ENCODE results near the gene PLEKHN1.
A peak's percentile ranks its signal among the peaks of the same experiment; 100 is the strongest.

Gene PLEKHN1

GRCh38 chr1:966135-966703 is at the start of gene PLEKHN1:
Gene PLEKHN1, plus strand, starts transcription at chr1:966482. Its CDS starts 50 bp downstream, at chr1:966532.
- DNase-seq (ENCODE audit: low read depth) = peak; percentile 78

- DNase-seq (ENCODE audit: low read depth) = no peak
Measured at GRCh38 chr1:917076-917459, 49.2 kb upstream of the PLEKHN1 start.

GRCh38 chr1:917466-918091 is 48.7 kb upstream of the PLEKHN1 start:
- no peak for DNase-seq (ENCODE audit: low read depth)

- no peak for DNase-seq (ENCODE audit: low read depth)
Measured at GRCh38 chr1:918353-918752, 47.9 kb upstream of the PLEKHN1 start.

GRCh38 chr1:918843-919242 is 47.4 kb upstream of the PLEKHN1 start:
- DNase-seq (ENCODE audit: low read depth) = no peak

- no peak for DNase-seq (ENCODE audit: low read depth)
Measured at GRCh38 chr1:919271-919872, 46.9 kb upstream of the PLEKHN1 start.

GRCh38 chr1:920010-920409 is 46.3 kb upstream of the PLEKHN1 start:
- DNase-seq (ENCODE audit: low read depth) = no peak

- no peak for DNase-seq (ENCODE audit: low read depth)
Measured at GRCh38 chr1:920521-920920, 45.8 kb upstream of the PLEKHN1 start.

GRCh38 chr1:921011-921837 is 45.1 kb upstream of the PLEKHN1 start:
- peak; percentile 79 for DNase-seq (ENCODE audit: low read depth)

- peak; percentile 82 for DNase-seq (ENCODE audit: low read depth)
Measured at GRCh38 chr1:923131-923990, 42.9 kb upstream of the PLEKHN1 start, which contains the start of gene SAMD11. Gene SAMD11, plus strand, starts transcription at chr1:923923. Its CDS starts 509 bp downstream, at chr1:924432.

GRCh38 chr1:923991-924655 is 42.2 kb upstream of the PLEKHN1 start:
- DNase-seq (ENCODE audit: low read depth) = no peak

- peak; percentile 65 for DNase-seq (ENCODE audit: low read depth)
Measured at GRCh38 chr1:924656-925560, 41.4 kb upstream of the PLEKHN1 start.

- peak; percentile 67 for DNase-seq (ENCODE audit: low read depth)
Measured at GRCh38 chr1:925561-926421, 40.5 kb upstream of the PLEKHN1 start.

GRCh38 chr1:927234-927633 is 39.0 kb upstream of the PLEKHN1 start:
- DNase-seq (ENCODE audit: low read depth) = no peak

GRCh38 chr1:927748-928147 is 38.5 kb upstream of the PLEKHN1 start:
- DNase-seq (ENCODE audit: low read depth) = no peak

GRCh38 chr1:928825-929661 is 37.2 kb upstream of the PLEKHN1 start:
- no peak for DNase-seq (ENCODE audit: low read depth)

- no peak for DNase-seq (ENCODE audit: low read depth)
Measured at GRCh38 chr1:929712-930632, 36.3 kb upstream of the PLEKHN1 start.

All from EH (cell line).